Inflammatory macrophage (primary cell): ENCODE measurements around the gene SLC30A10.
"Not testable (repeated sequence)": the region's sequence is repeated elsewhere in the genome, so short reads cannot be mapped to it uniquely, and the experiment has no call there.

ENCODE experiments used
- DNase-seq, 2 donors: peaks; one replicate each; pipeline ENCODE4 v3.0.0-alpha.2; 2020 to 2022

The SLC30A10 gene

GRCh38 chr1:219927298-219927955, 930 bp downstream of the SLC30A10 start:
- no peak for DNase-seq

DNA sequence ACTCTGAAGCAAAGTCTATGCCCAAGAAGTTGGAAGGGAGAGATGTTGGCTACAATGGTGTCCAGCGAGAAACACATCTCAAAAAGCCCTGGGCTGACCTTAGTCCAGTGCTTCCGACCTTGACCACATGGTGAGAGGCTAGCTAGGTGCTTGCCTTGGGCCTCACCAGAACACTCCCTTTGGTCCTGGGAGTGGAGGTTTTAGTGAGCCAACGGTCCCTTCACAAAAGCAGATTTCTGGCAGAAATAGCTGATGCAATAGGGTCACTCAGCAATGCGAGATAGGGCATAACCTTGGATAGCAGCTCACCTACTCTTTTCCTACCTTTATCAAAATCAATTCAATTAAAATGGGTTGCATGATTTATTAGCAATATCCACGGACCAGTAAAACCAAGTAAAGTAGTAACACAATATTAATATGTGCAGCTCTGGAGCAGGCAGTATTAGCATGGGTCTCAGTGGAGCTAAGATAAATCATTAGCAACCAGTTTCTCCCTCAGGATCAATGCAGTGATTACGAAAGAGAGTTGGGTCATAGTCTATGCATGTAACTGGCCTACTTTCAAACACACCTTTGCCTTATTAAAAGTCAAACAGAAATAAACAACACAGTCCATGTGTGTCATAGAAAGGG, 1.9 kb downstream of the SLC30A10 start:
- no peak for DNase-seq

DNA sequence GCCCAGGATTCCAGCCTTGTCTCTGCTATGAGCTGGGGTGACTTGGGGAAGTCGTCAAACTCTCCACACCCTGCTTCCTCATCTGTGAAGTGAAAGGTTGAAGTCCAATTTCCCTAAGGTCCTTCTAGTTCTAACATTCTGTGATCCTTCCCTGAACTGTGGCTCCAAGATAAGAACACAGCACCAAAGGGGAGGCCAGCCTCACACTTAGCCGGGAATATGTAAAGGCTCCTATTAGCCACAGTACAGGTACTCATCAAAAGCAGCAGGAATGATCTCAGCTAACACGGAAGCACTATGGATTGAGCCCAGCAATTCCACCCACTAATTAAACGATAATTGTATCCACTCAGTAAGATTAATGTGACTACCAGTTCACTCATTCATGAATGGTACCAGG, 4.0 kb downstream of the SLC30A10 start:
- no peak for DNase-seq

- DNase-seq = no peak
These were observed 10.4 kb downstream of the SLC30A10 start for GRCh38 chr1:219917851-219918466.

- DNase-seq = no peak
These were observed 11.1 kb downstream of the SLC30A10 start for GRCh38 chr1:219917281-219917680.

GRCh38 chr1:219916257-219916656, 12.1 kb downstream of the SLC30A10 start:
- no peak for DNase-seq

DNA sequence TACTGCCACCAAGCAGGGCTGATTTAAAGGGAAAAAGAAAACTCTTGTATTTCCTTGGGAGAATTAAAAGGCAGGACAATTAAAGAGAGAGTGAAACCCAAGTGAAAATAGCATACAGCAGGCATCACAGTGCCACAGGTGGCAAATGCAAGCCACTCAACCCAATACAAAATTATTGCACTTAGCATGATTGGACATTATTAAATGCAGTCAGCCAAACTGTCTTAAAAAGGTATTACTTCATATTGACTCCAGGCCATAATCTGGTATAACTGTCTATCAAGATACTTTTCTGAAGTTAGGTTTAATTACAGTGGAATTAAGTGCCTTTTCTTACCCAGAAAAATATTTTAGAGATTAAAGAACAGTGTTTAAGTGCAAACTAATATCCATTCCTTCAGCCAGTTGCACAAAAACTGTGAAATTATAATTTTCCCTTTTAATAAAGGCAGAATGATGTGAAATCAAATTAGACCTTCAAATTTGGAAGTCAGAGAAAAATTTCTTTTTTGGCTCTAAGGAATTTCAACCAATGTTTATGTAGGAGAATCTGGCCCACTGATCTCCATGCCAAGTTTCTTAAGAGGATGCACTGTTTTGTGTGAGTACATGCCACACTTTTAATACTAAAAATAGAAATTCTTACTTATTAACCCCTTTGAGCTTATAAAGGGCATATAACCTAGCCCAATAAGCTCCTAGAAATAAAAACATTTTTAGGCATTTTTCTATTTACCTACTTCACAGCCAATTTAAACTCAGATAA, 15.2 kb downstream of the SLC30A10 start:
- DNase-seq = no peak

DNA sequence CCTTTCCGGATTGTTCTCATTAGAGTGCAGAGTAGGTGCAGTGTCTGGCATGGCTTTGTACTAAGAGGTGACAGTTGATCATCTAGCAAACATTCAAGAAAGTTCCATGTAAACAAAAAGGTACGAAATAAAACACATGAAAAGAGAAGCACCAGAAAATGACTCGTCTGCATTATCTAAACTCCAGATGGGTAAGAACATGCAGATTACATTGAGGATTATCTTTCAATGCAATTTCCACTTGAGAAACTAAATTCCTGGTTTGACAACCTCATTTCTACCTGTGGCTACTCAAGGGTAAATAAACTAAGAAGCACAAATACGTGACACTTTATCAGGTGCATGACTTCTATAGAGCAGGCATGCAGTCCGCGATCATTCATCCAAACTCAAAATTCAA, 17.6 kb downstream of the SLC30A10 start:
- no peak for DNase-seq

GRCh38 chr1:219909476-219909875, 18.9 kb downstream of the SLC30A10 start:
- DNase-seq = no peak

- no peak for DNase-seq
These were observed 20.2 kb downstream of the SLC30A10 start for GRCh38 chr1:219908170-219908569.

DNA sequence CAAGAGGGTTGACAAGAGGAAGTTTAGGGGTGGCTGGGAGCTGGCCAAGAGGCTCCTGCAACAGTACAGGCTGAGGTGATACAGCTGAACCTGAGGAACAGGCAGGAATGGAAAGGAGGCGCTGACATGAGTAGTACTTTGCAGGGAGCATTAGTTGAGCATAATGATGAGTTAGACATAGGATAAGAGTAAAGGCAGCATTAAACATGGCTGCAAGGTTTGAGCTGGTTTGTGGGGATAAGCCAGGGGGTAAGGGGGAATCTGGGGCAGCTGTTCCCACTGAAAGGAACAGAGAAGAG, 20.6 kb downstream of the SLC30A10 start:
- no peak for DNase-seq

- DNase-seq = peak; percentile 29 to 41
These were observed 21.2 kb downstream of the SLC30A10 start for GRCh38 chr1:219906924-219907771.

DNA sequence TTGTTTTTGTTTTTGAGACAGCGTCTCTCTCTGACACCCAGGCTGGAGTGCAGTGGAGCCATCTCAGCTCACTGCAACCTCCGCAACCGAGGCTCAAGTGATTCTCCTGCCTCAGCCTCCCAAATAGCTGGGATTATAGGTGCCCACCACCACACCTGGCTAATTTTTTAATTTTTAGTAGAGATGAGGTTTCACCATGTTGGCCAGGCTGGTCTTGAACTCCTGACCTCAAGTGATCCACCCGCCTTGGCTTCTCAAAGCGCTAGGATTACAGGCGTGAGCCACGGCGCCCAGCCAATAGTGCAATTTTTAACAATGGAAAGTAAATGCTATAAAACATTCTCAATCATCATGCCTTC, 21.8 kb downstream of the SLC30A10 start:
- DNase-seq = not testable (repeated sequence)

GRCh38 chr1:219905524-219905923, 22.8 kb downstream of the SLC30A10 start:
- DNase-seq = no peak

- no peak for DNase-seq
These were observed 23.4 kb downstream of the SLC30A10 start for GRCh38 chr1:219904934-219905333.

DNA sequence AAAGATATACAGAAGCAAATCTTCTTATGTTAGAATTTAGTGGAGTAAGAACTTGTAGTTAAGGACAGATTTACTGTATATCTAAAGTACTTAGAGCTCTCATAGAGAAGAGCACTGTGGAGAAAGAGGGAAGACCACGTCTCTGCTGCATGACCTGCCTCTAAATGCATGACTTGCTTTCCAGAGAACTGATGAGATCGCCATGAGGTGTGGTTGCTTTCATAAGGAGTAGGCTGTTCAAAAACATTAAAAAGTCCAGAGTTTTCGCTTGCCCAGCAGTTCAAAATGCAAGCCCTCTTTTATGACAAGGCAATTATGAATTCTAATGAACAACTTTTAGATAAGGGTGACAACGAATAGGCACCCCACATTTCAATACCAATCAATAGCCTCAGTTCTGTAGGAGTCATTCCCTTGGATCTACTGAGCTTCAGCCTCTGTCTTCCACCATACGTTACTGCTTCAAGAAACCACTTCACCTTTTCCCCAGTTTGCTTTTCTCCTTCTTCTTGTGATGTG, 24.9 kb downstream of the SLC30A10 start:
- DNase-seq = no peak

- no peak for DNase-seq
These were observed 25.4 kb downstream of the SLC30A10 start for GRCh38 chr1:219902951-219903350.

- DNase-seq = no peak
These were observed 27.5 kb downstream of the SLC30A10 start for GRCh38 chr1:219900882-219901281.

DNA sequence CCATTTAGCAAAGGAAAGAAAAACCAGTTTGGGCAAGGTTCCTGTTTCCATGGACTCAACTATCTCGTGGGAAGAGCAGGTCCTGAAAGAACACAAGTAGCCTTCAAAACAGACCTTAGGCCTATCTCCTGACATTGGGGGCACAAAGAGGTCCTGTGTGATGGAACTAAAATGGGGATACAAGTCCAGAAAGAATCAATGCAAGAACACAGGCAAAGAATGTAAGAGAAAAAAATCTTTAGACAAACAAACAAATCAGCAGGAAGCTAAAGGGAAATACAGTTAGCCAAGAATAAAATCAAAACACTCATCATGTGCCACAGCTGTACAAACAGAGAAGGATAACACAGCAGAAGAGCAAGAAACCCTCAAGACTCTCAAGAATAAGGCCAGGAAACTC, 28.2 kb downstream of the SLC30A10 start:
- no peak for DNase-seq

DNA sequence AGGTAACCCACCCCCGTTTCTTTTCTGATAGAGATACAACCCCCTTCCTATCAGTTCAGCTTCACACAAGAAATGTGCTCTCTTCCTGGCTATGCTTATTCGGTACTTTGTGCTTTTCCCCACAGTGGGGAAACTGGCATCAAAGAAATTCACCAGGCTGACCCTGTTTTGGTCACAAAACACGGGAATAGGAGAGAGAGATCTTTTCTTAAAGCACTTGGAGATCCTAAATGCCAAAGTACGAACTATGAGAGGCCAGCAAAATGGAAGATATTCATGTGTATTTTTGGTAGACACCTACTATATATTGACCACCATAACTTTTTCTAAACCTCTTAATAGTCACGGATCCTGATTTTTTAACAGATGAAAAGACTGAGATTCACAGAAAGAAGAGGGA, 30.0 kb downstream of the SLC30A10 start:
- DNase-seq = no peak

DNA sequence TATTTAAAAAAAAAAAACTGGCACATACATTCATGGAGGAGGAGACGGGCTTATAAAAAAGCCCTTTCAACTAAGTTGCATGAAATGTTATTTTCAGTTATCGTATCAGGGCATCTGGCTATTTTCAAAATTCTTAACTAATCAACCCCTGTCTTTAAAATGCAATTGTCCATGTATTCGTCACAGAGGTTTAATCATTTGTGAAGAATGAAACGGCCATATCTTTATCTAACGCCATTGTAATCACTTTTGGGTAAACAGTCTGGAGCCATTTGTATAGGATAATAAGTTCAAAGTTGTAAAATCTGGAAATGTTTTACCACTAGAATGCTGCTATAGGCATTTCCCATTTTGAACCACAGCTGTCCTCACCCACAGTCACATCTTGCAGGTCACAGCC, 30.4 kb downstream of the SLC30A10 start:
- no peak for DNase-seq

DNA sequence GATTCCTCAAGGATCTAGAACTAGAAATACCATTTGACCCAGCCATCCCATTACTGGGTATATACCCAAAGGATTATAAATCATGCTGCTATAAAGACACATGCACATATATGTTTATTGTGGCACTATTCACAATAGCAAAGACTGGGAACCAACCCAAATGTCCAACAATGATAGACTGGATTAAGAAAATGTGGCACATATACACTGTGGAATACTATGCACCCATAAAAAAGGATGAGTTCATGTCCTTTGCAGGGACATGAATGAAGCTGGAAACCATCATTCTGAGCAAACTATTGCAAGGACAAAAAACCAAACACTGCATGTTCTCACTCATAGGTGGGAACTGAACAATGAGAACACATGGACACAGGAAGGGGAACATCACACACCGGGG, 36.1 kb downstream of the SLC30A10 start:
- not testable (repeated sequence) for DNase-seq

DNA sequence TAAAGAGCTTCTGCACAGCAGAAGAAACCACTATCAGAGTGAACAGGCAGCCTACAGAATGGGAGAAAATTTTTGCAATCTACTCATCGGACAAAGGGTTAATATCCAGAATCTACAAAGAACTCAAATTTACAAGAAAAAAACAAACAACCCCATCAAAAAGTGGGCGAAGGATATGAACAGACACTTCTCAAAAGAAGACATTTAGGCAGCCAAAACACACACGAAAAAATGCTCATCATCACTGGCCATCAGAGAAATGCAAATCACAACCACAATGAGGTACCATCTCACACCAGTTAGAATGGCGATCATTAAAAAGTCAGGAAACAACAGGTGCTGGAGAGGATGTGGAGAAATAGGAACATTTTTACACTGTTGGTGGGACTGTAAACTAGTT, 36.5 kb downstream of the SLC30A10 start:
- DNase-seq = not testable (repeated sequence)
